GM21619 (cell line): ENCODE results near the gene GUCA2A.

ENCODE experiments used
- ATAC-seq: cut with Tn5 transposase; IDR thresholded peaks from one replicate; pipeline ENCODE4 v1.9.1; 2021; ENCODE audit not compliant: unreplicated experiment

GUCA2A gene

DNA sequence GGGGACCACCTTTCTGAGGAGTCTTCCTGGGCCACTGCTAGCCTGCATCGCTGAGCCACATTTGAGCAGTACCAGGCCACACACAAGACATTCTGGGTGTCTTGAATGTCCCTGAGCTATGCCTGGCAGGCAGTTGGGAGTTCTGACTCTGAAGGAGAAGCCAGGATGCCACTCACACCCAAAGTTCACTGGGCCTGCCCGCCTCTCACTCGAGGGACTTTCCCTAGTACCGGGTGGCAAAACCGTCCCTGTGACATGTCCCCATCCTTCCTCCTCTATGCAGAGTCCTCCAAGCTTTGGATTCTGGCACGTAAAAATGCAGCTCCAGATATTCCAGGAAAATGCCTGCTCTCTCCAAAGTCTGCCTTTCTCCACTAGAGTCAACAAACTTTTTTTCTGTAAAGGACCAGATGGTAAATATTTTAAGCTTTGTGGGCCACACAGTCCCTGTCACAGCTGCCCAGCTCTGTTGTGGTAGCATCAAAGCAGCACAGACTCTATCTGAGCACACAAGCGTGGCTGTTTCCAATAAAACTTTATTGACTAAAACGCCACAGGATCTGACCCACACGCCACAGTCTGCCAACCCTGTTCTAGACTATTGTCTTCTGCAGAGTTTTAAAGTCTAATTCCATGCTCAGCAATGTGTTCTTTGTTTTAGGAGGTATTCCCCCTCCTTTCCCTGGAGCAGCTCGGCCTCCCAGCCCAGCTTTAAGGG is 30.6 kb downstream of the GUCA2A start:
- ATAC-seq = no peak

DNA sequence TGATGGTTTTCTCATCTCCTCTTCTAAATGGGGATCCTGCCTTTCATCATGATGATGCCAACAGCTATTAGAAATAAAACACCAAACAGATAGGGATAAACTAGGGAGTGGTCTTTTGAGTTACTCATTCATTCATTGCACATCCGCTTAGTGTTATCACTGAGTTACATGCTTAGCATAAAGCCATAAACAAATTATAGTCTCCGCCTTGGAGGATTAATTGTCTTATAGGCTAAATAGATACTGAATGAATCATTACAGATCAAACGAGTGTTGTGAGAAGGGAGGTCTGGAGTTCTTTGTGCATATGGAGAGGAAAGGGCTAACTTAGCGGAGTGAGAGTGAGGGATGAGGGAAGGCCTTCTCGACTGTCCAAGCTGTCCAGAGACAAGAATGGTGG is 31.2 kb downstream of the GUCA2A start:
- no peak for ATAC-seq

DNA sequence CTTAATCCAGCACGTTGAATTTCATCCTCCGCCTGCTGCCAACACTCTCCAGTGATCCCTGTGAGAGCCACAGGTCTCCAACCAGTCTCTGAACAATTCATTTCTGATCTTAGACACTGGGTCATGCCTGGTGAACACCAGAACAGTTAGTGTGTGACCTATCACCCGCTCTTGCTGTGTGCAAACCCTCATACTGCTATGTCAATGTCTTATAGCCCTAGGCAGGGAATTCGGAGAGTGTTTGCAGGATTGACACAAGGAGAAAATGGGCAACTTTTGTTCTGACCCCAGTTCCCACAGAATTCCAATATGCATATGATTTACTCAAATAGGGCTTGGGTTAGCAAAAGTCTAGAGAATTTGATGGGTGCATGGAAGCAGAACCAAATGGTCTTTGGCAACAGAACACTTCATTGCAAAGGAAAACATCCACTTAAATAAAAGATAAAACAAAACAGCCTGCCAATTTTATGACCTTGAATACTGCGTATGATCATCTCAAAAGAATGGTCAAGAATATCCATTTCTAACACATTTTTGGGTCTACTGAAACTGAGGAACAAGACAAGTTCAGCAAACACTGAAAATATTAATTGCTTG is 34.4 kb downstream of the GUCA2A start:
- no peak for ATAC-seq

DNA sequence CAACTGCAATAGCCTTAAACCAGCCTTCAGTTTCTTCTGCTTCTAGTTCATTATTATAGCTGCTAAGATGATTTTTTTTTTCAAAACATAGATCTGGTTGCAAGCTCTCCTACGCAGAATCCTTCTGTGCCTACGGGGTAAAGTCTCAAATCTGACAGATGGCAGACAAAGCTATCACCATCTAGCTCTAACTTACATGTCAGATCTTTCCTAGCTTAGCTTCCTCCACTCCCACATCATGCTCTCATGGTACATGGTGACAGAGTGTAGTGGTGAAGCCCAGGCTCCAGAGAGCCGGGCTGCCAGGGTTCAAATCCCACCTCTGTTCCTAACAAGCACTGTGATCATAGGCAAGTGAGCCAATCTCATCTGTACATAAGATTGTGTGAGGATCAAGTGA is 35.6 kb downstream of the GUCA2A start:
- no peak for ATAC-seq

DNA sequence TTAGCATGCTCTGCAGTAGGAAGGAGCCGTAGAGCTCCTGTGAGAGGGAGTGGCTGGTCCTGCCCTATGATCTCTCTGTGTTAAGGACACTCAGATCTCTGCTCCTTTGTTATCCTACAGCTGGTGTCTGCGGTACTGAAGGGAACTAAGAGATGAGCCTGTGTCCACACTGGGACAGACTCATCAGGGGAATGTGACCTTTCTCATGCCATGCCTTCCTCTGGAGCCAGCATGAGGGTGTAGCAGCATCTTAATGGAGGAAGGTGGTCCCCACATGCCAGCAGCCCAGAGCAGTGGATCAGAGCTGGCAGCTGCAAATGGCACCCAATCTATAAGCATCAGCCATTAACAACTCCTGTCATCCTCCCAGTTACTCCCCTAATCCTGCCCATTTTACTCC is 36.0 kb downstream of the GUCA2A start:
- ATAC-seq = no peak

DNA sequence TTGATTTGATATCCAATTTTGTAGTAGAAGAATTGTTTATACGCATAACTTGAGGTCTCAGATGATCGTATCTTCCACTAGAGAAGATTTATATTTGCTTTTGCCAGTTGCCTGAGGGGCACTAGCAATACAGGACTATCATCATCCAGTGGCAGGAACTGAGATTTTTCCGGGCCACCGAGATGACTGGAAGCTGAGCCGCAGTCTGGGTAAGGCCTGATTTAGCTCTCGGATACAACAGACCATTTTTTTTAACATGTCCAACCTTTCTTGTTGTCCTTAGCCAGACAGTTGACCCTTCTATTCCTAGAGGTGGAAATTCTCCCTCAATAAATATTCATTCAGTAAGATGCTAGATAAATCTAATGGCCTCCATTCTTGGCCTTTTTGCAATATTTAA is 36.8 kb downstream of the GUCA2A start:
- no peak for ATAC-seq

DNA sequence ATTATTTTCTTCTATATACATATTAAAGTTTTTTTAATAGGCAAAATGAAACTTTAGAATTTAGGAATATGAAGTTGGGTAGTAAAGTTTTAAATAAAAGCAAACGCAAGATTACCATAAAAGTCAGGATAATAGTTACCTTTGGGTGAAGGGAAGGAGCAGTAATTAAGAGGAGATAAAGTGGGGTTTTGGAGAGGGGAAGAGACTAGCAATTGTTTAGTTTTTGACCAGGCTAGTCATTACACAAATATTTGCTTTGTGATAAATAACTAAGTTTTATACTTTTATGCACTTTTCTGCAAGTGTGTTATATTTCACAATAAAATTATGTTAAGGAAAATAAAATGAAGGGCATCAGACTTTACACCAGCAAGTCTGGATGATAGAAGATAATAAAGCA is 39.0 kb downstream of the GUCA2A start:
- ATAC-seq = no peak

DNA sequence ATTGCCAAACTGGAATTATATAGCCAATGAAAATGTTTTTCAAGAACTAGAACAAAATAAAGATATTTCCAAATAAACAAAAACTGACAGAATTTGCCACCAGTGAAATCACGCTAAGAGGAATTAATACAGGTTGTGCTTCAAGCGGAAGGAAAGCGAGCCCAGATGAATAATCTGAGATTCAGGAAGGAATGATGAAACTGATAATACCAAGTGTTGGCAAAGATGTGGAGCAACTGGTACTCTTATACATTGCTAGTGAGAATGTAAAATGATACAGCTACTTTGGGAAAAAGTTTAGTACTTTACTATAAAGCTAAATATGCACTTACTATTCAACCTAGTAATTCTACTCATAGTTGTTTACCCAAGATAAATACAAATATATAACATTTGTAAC is 42.1 kb downstream of the GUCA2A start:
- no peak for ATAC-seq

DNA sequence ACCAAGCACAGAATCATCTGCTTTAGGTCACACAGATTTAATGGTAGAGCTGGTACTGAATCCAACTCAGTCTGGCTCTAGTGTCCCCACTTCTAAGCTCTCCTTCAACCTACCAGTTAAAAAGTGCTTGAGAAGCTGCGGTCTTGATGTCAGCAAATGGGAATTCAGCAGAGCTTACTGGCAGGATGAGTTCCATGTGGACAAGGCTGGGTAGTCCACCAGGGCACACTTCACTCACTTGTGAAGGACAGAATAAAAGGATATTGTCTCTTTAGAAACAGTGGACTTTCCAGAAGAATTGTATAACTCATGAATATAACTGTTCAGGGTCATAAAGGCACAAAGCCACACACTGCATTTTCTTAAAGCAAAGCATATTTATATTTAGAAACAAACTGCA is 46.4 kb downstream of the GUCA2A start:
- no peak for ATAC-seq

DNA sequence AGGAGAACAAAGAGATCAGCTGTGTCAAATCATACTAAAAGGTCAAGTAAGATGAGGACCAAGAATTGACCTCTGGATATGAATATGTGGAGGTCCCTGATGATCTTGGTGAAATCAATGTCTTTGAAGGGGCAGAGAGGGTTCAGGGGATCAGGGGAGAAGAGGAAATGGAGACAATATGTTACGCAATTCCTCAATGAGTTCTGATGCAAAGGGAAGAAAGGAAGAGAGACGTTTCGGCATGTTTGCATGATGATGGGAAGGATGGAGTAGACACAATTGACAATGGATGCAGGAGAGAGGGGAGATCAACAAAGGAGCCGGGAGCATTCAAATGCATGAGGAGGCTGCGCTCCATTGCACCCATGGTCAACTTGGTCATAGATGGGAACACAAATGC is 47.3 kb downstream of the GUCA2A start:
- ATAC-seq = no peak

DNA sequence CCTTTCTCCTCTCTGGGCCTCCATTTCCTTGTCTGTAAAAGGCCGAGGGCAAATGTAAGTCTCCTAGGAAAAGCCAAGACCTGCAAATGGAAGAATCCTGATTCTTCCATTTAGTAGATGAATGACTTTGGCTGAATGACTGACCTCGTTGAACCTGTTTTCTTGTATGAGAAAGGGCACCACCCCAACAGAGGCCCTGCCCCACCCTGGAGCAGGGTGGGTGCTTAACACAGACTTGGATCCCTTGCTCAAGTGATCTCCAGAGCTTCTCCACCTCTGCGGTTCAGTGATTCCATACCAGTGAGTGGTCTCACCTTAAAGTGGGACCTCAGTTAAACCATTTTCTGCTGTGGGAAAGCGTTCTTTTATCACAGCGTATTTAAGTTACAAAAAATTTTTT is 50.3 kb downstream of the GUCA2A start:
- no peak for ATAC-seq
